Activated naive CD8-positive, alpha-beta T cell treated with anti-CD3 and anti-CD28 coated beads, Interleukin-2, amount 10 ng/mL, durations not matched to agents 7 days and 5 days (primary cell): ENCODE results near the gene SLC25A22. TPM values are rescaled to one million over a fixed set of nuclear protein-coding genes. Genes with fewer than 3 reads are reported as not detected.

ENCODE experiments used
- ATAC-seq: fragments of 150-1000 bp; cut with Tn5 transposase; one replicate; pipeline ENCODE4 v1.10.0; 2021; ENCODE audit warnings: low read depth, moderate library complexity
- POLR2A ChIA-PET: fragments of 350-600 bp; sonication (Branson Sonifier 250); formaldehyde crosslinking; loops from one replicate; lab custom pipeline; 2021; ENCODE audit warnings: antibody characterized with exemption; lab: Charles Lee
- DNase-seq: peaks from one replicate; pipeline ENCODE4 v3.0.0; 2021
- H3K27ac Mint-ChIP-seq: one replicate; pipeline ENCODE4 v1.8.0; 2022; ENCODE audit warnings: mild to moderate bottlenecking, mixed read lengths
- H3K27me3 Mint-ChIP-seq: one replicate; pipeline ENCODE4 v1.8.0; 2022; ENCODE audit warnings: mild to moderate bottlenecking, moderate library complexity, mixed read lengths
- H3K36me3 Mint-ChIP-seq: one replicate; pipeline ENCODE4 v1.8.0; 2021; ENCODE audit warnings: mild to moderate bottlenecking, mixed read lengths
- H3K4me1 Mint-ChIP-seq: one replicate; pipeline ENCODE4 v1.8.0; 2021; ENCODE audit warnings: mixed read lengths
- H3K4me3 Mint-ChIP-seq: one replicate; pipeline ENCODE4 v1.8.0; 2022; ENCODE audit warnings: mild to moderate bottlenecking, moderate library complexity, mixed read lengths
- H3K9me3 Mint-ChIP-seq: one replicate; pipeline ENCODE4 v1.8.0; 2021; ENCODE audit warnings: mixed read lengths
- total RNA-seq, 2 experiments: library from RNA; stranded (reverse); gene quantifications; one replicate each; pipeline ENCODE4 v1.2.3, GENCODE V29; 2021

Gene SLC25A22
- total RNA-seq, 2 experiments from 2014 or later, result 35.1 to 35.8 TPM

DNA sequence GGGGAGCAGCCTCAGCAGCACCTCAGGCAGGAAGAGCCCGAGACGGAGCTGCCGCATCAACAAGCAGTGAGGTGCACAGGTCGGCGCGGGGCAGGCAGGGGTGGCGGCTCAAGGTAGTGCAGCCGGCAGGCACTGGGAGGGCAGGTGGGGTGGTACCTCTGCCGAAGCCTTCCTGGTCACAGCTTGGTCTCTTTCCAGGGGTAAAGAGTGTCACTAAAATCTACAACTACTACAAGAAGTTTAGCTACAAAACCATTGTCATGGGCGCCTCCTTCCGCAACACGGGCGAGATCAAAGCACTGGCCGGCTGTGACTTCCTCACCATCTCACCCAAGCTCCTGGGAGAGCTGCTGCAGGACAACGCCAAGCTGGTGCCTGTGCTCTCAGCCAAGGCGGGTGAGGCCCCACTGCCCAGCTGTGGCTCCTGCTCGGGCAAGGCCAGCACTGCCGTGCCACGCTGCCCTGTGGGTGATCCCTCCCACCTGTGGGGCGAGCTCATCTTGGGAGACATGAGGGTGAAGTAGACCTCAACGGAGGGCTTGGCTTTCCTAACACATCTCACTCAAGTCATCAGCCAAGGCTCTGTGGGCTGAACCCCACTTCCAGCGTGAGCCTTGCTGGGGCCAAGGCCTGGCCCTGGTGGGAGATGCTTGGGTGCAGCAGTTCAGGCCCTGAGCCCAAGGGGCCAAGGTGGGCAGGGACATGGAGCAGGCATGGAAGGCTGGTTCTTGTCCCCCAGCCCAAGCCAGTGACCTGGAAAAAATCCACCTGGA lies 34.3 kb downstream of the SLC25A22 start:
- H3K27ac Mint-ChIP-seq, result no peak overlapping the region
- DNase-seq (no peak), ATAC-seq (no peak)
- POLR2A ChIA-PET, result interaction anchor here (0.8 kb wide), 1 partner anchor 12 kb away, joined by 3 read pairs; no protein-coding TSS in a partner anchor
- H3K4me3 Mint-ChIP-seq, result no peak overlapping the region
- H3K9me3 Mint-ChIP-seq, result no peaks in the 10 kb centered on the region
- H3K27me3 Mint-ChIP-seq, result no peaks in the 10 kb centered on the region
- H3K36me3 Mint-ChIP-seq, result peaks cover 3% of the 10 kb centered on the region
- H3K4me1 Mint-ChIP-seq, result no peaks in the 10 kb centered on the region

DNA sequence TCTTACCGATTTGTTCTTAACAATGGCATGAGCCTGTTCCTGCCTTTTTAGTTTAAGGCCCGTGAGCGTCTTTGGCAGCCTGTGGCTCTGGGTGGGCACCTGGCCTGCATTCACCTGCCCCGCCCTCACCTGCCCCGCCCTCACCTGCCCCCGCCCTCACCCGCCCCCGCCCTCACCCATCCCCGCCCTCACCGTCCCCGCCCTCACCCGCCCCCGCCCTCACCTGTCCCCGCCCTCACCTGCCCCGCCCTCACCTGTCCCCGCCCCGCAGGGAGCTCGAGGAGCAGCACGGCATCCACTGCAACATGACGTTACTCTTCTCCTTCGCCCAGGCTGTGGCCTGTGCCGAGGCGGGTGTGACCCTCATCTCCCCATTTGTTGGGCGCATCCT lies 35.0 kb downstream of the SLC25A22 start:
- peaks cover 3% of the 10 kb centered on the region for H3K36me3 Mint-ChIP-seq
- H3K27me3 Mint-ChIP-seq, result no peaks in the 10 kb centered on the region
- ATAC-seq (no peak), DNase-seq (no peak)
- no peak overlapping the region for H3K4me3 Mint-ChIP-seq
- no peaks in the 10 kb centered on the region for H3K4me1 Mint-ChIP-seq
- no peaks in the 10 kb centered on the region for H3K9me3 Mint-ChIP-seq
- no peak overlapping the region for H3K27ac Mint-ChIP-seq
- POLR2A ChIA-PET, result interaction anchor here (0.8 kb wide), 1 partner anchor 13 kb away, joined by 3 read pairs; no protein-coding TSS in a partner anchor

DNA sequence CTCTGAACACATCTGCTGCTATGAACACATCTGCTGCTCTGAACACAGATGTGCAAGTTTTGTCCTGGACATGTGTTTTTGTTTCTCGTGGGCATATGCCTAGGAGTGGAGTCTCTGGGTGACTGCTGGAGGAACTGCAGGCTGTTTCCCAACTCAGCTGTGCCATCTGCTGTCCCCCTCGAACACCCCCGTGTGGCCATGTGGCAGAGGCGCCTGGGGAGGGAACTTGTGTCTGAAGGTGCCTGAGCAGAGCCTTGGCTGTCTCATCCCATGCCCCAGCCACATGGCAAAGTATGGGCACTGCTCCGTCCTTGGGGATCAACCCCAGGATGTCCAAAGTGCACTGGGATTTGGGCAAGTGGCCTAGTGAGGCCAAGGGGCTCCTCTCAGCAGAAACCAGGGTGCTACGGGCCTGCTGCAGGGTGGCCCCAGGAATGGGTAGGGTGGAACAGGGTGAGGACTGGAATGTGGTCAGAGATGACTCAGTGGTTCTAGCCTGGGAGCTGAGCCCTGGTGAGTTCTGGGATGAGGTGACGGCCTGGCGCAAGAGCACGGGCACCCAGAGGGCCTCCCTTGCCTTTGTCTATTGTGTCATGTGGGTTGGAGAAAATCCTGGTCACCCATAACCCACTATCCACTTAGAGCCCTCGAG lies 35.5 kb downstream of the SLC25A22 start:
- no peaks in the 10 kb centered on the region for H3K27me3 Mint-ChIP-seq
- ATAC-seq (peak; percentile 33), DNase-seq (no peak)
- peaks cover 6% of the 10 kb centered on the region for H3K36me3 Mint-ChIP-seq
- no peak overlapping the region for H3K27ac Mint-ChIP-seq
- POLR2A ChIA-PET, result interaction anchor here (0.8 to 1.4 kb wide), 2 partner anchors 13 kb away, joined by 3 to 5 read pairs; no protein-coding TSS in a partner anchor
- H3K4me1 Mint-ChIP-seq, result no peaks in the 10 kb centered on the region
- H3K4me3 Mint-ChIP-seq, result no peak overlapping the region
- H3K9me3 Mint-ChIP-seq, result no peaks in the 10 kb centered on the region

DNA sequence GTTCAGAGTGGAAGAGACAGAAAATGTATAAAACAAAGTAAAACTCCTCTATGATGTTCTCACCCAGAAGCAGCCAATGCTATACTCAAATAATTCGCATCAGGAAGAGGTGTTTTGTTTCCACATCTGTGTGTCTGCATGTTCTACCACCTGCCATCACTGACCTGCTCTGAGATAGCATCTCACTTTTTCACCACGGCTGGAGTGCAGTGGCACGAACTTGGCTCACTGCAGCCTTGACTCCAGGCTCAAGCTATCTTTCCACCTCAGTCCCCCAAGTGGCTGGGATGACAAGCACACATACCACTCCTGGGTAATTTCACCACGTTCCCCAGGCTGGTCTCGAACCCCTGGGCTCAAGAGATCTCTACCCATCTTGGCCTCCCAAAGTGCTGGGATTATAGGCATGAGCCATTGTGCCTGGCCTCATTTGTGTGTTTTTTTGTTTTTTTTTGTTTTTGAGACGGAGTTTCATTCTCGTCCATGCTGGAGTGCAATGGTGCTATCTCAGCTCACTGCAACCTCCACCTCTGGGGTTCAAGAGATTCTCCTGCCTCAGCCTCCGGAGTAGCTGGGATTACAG lies 36.5 kb downstream of the SLC25A22 start:
- POLR2A ChIA-PET, result interaction anchor here (1.4 kb wide), 1 partner anchor 12 kb away, joined by 5 read pairs; no protein-coding TSS in a partner anchor
- no peak for DNase-seq
- H3K4me1 Mint-ChIP-seq, result no peaks in the 10 kb centered on the region
- no peak for ATAC-seq
- H3K27ac Mint-ChIP-seq, result no peak overlapping the region
- H3K36me3 Mint-ChIP-seq, result peaks cover 10% of the 10 kb centered on the region
- H3K4me3 Mint-ChIP-seq, result no peak overlapping the region
- H3K27me3 Mint-ChIP-seq, result no peaks in the 10 kb centered on the region
- no peaks in the 10 kb centered on the region for H3K9me3 Mint-ChIP-seq

DNA sequence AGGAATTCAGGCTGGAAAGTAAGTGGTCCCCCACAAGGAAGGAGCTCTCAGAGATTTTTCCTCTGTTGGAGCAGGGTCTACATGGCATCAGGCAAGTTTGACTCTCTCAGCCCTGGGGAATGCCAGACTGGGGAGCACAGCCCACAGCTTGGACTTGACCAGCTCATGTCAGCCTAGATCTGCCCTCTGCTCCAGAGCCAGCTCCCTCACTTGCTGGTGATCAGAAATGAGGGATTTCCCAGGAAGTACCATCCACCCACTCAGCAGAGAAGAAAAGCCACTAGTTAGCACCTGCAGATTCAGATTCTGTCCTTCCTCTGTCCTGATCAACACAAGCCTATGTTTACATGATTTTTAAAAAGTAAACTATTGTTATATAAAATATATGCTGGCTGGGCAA lies 37.8 kb downstream of the SLC25A22 start:
- no peaks in the 10 kb centered on the region for H3K27me3 Mint-ChIP-seq
- H3K9me3 Mint-ChIP-seq, result no peaks in the 10 kb centered on the region
- POLR2A ChIA-PET, result no interaction called here
- H3K36me3 Mint-ChIP-seq, result peaks cover 10% of the 10 kb centered on the region
- no peaks in the 10 kb centered on the region for H3K4me1 Mint-ChIP-seq
- ATAC-seq, result no peak
- no peak overlapping the region for H3K27ac Mint-ChIP-seq
- no peak for DNase-seq
- H3K4me3 Mint-ChIP-seq, result no peak overlapping the region

DNA sequence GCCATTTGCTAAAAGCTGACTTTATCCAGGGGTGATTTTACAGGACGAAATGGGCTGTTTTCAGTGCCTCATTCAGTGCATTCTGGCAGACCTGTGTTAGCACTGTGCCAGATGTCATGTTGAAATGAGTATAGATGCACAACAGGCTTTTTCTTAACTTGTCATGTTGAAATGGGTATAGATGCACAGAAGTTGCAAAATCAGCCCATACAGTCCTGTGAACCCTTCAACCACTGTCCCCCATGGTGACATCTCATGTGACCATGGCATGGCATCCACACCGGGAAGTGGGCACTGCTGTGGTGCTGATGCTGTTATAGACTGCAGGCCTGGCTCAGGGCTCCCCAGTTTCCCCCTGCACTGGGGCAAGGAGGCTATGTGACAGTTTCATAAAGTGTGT lies 48.4 kb downstream of the SLC25A22 start:
- no peak overlapping the region for H3K27ac Mint-ChIP-seq
- H3K4me3 Mint-ChIP-seq, result peak overlapping the region; percentile 54
- no peak for ATAC-seq
- no peaks in the 10 kb centered on the region for H3K9me3 Mint-ChIP-seq
- peaks cover 5% of the 10 kb centered on the region for H3K36me3 Mint-ChIP-seq
- H3K4me1 Mint-ChIP-seq, result peaks cover 16% of the 10 kb centered on the region
- DNase-seq, result no peak
- no peaks in the 10 kb centered on the region for H3K27me3 Mint-ChIP-seq
- POLR2A ChIA-PET, result interaction anchor here (0.7 to 1.2 kb wide), 2 partner anchors 12 to 183 kb away, joined by 4 to 5 read pairs; no protein-coding TSS in a partner anchor

DNA sequence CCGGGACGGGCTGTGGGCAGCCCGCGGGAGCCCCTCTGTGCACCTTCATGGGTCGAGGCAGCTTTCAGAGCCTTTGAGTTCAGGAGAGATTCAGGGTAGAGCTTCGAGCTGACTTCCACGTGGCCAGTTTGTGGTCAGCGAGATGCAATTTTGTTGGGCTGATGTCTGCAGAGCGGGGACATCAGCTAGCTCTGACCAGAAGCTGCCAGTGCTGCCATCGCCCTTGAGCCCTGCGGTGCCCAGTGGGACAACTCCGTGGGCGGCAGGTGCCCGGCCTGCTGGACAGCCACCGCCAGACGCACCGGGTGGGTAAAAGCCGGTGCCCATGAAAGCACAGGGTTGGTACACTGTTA lies 50.1 kb downstream of the SLC25A22 start:
- peak; percentile 4 for ATAC-seq

DNA sequence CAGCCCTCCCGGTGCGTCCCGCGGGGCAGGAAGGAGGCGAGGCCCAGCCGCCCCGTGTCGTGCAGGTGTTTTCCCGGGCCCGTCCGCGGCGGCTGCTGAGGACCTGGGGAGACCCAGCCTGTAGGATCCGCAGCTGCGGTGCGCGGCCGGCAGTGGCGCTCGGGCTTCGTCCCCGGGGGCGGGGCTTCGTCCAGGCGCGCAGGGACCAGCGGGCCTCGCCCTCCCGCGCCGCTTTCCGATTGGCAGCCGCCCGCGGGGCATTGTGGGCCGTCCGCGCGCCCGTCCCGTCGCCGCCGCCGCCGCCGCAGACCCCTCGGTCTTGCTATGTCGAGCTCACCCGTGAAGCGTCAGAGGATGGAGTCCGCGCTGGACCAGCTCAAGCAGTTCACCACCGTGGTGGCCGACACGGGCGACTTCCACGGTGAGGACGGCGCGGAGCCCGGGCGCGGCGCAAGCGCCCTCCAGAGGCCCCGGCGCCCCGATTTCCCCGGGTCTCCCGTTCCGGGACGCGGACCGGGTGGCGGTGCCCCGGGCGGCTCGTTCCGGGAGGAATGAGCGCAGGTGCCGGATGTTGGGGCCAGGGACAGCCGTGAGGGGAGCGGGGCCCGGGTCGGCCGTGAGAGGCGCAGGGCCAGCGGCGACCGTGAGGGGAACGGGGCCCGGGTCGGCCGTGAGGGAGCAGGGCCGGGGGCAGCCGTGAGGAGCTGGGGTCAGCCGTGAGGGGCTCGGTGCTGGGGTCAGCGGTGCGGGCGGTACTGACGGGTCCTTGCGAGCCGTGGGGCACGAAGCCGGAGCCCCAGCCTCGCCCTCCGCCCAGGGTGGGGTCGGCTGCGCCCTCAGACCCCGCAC lies 50.7 kb downstream of the SLC25A22 start, which contains the start of gene TALDO1:
TSS of gene TALDO1 (plus strand) at position 307 of the 849 bp plus-strand sequence. CDS start at position 325, 18 bp downstream.
- peak within 1 kb of the TSS; percentile 85 for H3K27ac Mint-ChIP-seq
- ATAC-seq (peak; percentile 85), DNase-seq (peak; percentile 91)
- peaks cover 2% of the 10 kb centered on the region for H3K36me3 Mint-ChIP-seq
- H3K9me3 Mint-ChIP-seq, result no peaks in the 10 kb centered on the region
- peaks cover 16% of the 10 kb centered on the region for H3K4me1 Mint-ChIP-seq
- POLR2A ChIA-PET, result interaction anchor here (0.7 to 2.3 kb wide), 14 partner anchors 10 to 331 kb away, joined by 3 to 11 read pairs (median 4); partner anchors contain the start of genes GATD1 and PHRF1
- H3K27me3 Mint-ChIP-seq, result no peaks in the 10 kb centered on the region
- peak within 1 kb of the TSS; percentile 92 for H3K4me3 Mint-ChIP-seq

More for the DNA sequence above, 50.1 kb downstream of the SLC25A22 start:
- H3K9me3 Mint-ChIP-seq, result no peaks in the 10 kb centered on the region
- H3K36me3 Mint-ChIP-seq, result peaks cover 5% of the 10 kb centered on the region
- DNase-seq, result no peak
- POLR2A ChIA-PET, result interaction anchor here (0.7 to 1.9 kb wide), 12 partner anchors 10 to 331 kb away, joined by 3 to 11 read pairs (median 3); partner anchors contain the start of genes GATD1, PHRF1 and RPLP2
- H3K4me3 Mint-ChIP-seq, result peak overlapping the region; percentile 87
- H3K4me1 Mint-ChIP-seq, result peaks cover 16% of the 10 kb centered on the region
- no peaks in the 10 kb centered on the region for H3K27me3 Mint-ChIP-seq
- peak overlapping the region; percentile 76 for H3K27ac Mint-ChIP-seq

DNA sequence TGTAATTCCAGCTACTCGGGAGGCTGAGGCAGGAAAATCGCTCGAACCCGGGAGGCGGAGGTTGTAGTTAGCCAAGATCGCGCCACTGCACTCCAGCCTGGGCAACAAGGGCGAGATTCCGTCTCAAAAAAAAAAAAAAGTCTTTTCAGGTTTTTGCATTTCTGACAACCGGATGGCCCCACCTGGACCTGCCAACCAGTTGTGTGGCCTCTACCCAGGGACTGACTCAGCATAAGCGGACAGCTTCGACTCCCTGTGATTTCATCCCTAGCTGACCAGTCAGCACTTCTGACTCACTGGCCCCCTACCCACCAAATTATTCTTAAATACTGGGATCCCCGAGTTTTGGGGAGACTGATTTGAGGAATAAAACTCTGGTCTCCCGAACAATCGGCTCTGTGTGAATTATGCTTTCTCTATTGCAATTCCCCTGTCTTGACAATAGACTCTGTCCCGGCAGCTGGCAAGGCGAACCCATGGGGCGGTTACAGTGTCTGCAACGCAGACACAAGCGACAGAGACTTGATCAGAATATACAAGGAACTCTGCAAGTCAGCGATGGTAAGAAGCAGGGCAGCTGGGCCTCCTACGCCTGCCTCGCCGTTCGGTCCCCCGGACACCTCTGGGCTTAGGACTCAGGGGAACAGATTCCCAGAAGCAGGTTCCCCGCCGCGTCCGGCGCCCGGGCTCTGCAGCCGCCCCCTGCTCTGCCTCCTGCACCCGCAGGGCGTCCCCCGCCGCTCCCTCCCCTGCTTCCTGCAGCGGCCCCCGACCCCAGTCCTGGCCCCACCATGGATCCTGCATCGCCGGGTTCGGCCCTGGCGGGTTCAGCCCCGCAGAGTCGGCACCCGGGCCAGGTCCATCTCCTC lies 51.6 kb downstream of the SLC25A22 start:
- H3K4me1 Mint-ChIP-seq, result peaks cover 16% of the 10 kb centered on the region
- ATAC-seq, result peak; percentile 53
- no peak for DNase-seq
- H3K27ac Mint-ChIP-seq, result peak overlapping the region; percentile 85
- H3K4me3 Mint-ChIP-seq, result peak overlapping the region; percentile 92
- H3K9me3 Mint-ChIP-seq, result no peaks in the 10 kb centered on the region
- H3K27me3 Mint-ChIP-seq, result no peaks in the 10 kb centered on the region
- H3K36me3 Mint-ChIP-seq, result no peaks in the 10 kb centered on the region
- POLR2A ChIA-PET, result interaction anchor here (0.9 to 2.3 kb wide), 5 partner anchors 9 to 170 kb away, joined by 3 to 6 read pairs (median 5); partner anchors contain the start of gene PHRF1

DNA sequence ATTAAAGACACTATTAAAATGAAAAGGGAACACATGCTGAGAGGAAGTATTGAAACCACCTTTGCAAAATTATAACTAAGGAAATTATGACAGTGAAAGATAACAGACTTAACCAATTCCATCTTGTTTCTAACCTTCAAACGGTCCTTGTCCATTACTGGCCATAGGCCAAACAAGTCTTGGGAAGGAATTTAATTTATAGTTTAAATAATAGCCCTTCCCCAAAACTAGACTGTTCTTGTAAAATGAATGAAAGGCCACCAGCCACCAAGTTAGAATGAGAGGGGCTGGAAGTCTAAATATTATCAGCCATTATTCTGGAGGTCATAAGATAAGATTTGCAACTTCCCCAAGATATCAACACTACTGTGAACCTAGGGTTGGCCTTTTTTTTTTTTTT lies 52.7 kb downstream of the SLC25A22 start:
- ATAC-seq (no peak), DNase-seq (no peak)
- Mint-ChIP-seq H3K4me1 (peaks cover 16% of the 10 kb centered on the region), H3K36me3 (no peaks in the 10 kb centered on the region), H3K27me3 (no peaks in the 10 kb centered on the region), H3K4me3 (no peak overlapping the region), H3K27ac (no peak overlapping the region), H3K9me3 (no peaks in the 10 kb centered on the region)
- POLR2A ChIA-PET, result interaction anchor here (2.3 kb wide), 1 partner anchor 13 kb away, joined by 6 read pairs; no protein-coding TSS in a partner anchor

DNA sequence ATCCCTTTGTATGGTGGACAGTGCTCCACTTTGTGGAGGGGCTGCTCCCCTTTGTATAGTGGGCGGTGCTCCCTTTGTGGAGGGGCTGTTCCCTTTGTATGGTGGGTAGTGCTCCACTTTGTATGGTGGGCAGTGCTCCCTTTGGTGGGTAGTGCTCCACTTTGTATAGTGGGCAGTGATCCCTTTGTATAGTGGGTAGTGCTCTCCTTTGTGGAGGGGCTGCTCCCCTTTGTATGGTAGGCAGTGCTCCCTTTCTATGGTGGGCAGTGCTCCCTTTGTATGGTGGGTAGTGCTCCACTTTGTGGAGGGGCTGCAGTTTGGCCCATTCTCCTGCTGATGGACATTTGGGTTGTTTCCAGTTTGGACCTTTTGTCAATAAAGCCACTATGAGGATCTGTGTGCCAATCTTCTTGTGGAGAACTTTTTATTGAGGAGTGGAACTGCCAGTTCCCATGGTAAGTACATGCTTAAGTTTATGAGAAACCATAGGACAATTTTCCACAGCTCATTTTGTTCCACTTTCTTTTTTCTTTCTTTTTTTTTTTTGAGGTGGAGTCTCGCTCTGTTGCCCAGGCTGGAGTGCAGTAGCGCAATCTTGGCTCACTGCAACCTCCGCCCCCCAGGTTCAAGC lies 55.4 kb downstream of the SLC25A22 start:
- DNase-seq (no peak), ATAC-seq (no peak)
- Mint-ChIP-seq H3K36me3 (no peaks in the 10 kb centered on the region), H3K4me1 (peaks cover 8% of the 10 kb centered on the region), H3K27me3 (peaks cover 8% of the 10 kb centered on the region), H3K9me3 (no peaks in the 10 kb centered on the region), H3K27ac (no peak overlapping the region), H3K4me3 (no peak overlapping the region)
- POLR2A ChIA-PET, result no interaction called here
